ENCODE measurements around the gene CLSTN2. TPM values are rescaled to one million over a fixed set of nuclear protein-coding genes. Genes with fewer than 3 reads are reported as not detected.

The CLSTN2 gene
- total RNA-seq, 1 experiment from 2014 or later, result not detected

DNA sequence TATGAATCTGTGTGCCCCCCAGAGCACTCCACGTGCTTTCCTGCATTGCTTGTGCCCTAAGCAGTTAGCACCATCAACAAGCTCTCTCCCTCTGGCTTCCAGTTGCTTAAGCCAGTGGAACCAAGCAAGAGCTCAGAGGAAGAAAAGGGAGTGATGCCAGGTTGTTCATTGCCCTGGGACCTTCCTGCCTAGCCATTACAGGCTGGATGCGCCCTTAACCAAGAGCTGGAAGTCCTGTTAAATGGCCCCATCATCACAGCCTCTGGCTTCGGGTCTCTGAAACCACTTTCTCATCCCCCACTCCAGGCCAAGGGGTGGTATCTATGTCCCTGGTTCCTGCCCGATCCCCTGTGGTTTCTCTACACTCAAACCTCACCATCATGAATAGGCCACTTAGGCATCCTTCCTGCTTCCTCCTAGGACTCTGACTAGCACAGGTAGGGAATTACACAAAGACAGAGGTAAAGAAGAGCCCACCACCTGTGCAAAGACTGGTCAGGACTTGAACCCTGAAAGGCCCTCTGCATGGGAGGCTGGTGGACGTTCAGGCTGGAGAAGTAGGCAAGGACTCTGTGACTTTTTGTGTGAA lies 433.3 kb downstream of the CLSTN2 start:
- DNase-seq (no peak), ATAC-seq (no peak)
- intact Hi-C loops (cut with micrococcal nuclease), result no loop called here
- TF ChIP-seq, protein P1, sequence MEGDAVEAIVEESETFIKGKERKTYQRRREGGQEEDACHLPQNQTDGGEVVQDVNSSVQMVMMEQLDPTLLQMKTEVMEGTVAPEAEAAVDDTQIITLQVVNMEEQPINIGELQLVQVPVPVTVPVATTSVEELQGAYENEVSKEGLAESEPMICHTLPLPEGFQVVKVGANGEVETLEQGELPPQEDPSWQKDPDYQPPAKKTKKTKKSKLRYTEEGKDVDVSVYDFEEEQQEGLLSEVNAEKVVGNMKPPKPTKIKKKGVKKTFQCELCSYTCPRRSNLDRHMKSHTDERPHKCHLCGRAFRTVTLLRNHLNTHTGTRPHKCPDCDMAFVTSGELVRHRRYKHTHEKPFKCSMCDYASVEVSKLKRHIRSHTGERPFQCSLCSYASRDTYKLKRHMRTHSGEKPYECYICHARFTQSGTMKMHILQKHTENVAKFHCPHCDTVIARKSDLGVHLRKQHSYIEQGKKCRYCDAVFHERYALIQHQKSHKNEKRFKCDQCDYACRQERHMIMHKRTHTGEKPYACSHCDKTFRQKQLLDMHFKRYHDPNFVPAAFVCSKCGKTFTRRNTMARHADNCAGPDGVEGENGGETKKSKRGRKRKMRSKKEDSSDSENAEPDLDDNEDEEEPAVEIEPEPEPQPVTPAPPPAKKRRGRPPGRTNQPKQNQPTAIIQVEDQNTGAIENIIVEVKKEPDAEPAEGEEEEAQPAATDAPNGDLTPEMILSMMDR (conservative IDR thresholded peaks at IDR 0.05; ENCODE audit: low read depth, low read length), result no peak
- no peak for TF ChIP-seq EZH2phosphoT487 (IDR thresholded peaks at IDR 0.05; ENCODE audit: borderline replicate concordance, low read length)
- no peak for TF ChIP-seq EZH2 (IDR thresholded peaks at IDR 0.05; ENCODE audit: low read length, unreplicated experiment)
- no peak overlapping the region for H3K27ac ChIP-seq (ENCODE audit: low read length)
- no peak overlapping the region for H2AFZ ChIP-seq (ENCODE audit: low read length)
- ChIA-PET POLR2A (ENCODE audit: unreplicated experiment) (no interaction called here), CTCF (no interaction called here)
- H3K4me1 ChIP-seq (ENCODE audit: insufficient read depth, low read length), result no peaks in the 10 kb centered on the region
- H3K27me3 ChIP-seq (ENCODE audit: low read length), result no peaks in the 10 kb centered on the region
- no peaks in the 10 kb centered on the region for H3K9me3 ChIP-seq (ENCODE audit: low read length)
- no peaks in the 10 kb centered on the region for H4K20me1 ChIP-seq (ENCODE audit: low read length)
- no peaks in the 10 kb centered on the region for H3F3A ChIP-seq (ENCODE audit: low read length, unreplicated experiment)
- H3K36me3 ChIP-seq (ENCODE audit: low read depth, low read length), result no peaks in the 10 kb centered on the region
- no peak overlapping the region for H3K9ac ChIP-seq (ENCODE audit: low read length)
- H3K4me2 ChIP-seq (ENCODE audit: low read length), result no peak overlapping the region
- no TSS peak for BruUV-seq (replicated peaks)
- H3K4me3 ChIP-seq (ENCODE audit: low read length), result no peak overlapping the region
- H3K9me2 ChIP-seq (replicated peaks; ENCODE audit: low read length), result no peaks in the 10 kb centered on the region
- H3K79me2 ChIP-seq (ENCODE audit: low read length), result no peaks in the 10 kb centered on the region

- no peaks in the 10 kb centered on the region for H3K27me3 ChIP-seq (ENCODE audit: low read length)
- CTCF ChIA-PET, result no interaction called here
- H3F3A ChIP-seq (ENCODE audit: low read length, unreplicated experiment), result no peaks in the 10 kb centered on the region
- ATAC-seq, result no peak
- no peaks in the 10 kb centered on the region for H4K20me1 ChIP-seq (ENCODE audit: low read length)
- no peaks in the 10 kb centered on the region for H3K9me3 ChIP-seq (ENCODE audit: low read length)
- H3K4me2 ChIP-seq (ENCODE audit: low read length), result no peak overlapping the region
- H3K4me3 ChIP-seq (ENCODE audit: low read length), result no peak overlapping the region
- no peak overlapping the region for H3K9ac ChIP-seq (ENCODE audit: low read length)
- H3K36me3 ChIP-seq (ENCODE audit: low read depth, low read length), result no peaks in the 10 kb centered on the region
- H3K27ac ChIP-seq (ENCODE audit: low read length), result no peak overlapping the region
- no TSS peak for BruUV-seq (replicated peaks)
- intact Hi-C loops (cut with micrococcal nuclease), result no loop called here
- DNase-seq, result no peak
- H3K9me2 ChIP-seq (replicated peaks; ENCODE audit: low read length), result no peaks in the 10 kb centered on the region
- TF ChIP-seq, protein P1 (conservative IDR thresholded peaks at IDR 0.05; ENCODE audit: low read depth, low read length), result no peak
- TF ChIP-seq EZH2 (IDR thresholded peaks at IDR 0.05; ENCODE audit: low read length, unreplicated experiment), result no peak
- TF ChIP-seq EZH2phosphoT487 (IDR thresholded peaks at IDR 0.05; ENCODE audit: borderline replicate concordance, low read length), result no peak
- H2AFZ ChIP-seq (ENCODE audit: low read length), result no peak overlapping the region
- no peaks in the 10 kb centered on the region for H3K4me1 ChIP-seq (ENCODE audit: insufficient read depth, low read length)
- POLR2A ChIA-PET (ENCODE audit: unreplicated experiment), result no interaction called here
- H3K79me2 ChIP-seq (ENCODE audit: low read length), result no peaks in the 10 kb centered on the region
Observed at GRCh38 chr3:140370686-140371085, 435.7 kb downstream of the CLSTN2 start.

DNA sequence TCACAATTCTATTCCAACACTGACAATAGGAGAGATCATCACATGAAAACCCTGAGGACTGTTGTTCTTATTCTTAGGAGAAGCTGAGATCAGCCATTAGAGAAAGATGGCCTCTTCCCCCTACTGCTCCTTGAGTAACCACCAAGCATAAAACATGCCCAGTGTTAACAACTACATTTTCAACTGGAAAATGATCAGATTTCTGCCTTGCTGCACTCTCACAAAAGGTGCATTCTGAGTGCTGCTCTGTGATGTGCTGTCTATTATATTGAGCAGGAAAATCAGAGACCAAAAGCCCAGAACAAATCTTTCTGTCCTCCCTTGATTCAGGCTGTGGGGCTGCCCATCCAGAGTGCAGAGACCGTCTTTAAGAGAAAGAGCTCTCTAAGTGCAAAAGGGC lies 438.2 kb downstream of the CLSTN2 start:
- H3K79me2 ChIP-seq (ENCODE audit: low read length), result no peaks in the 10 kb centered on the region
- no peak overlapping the region for H3K9ac ChIP-seq (ENCODE audit: low read length)
- no peaks in the 10 kb centered on the region for H3K27me3 ChIP-seq (ENCODE audit: low read length)
- TF ChIP-seq EZH2phosphoT487 (IDR thresholded peaks at IDR 0.05; ENCODE audit: borderline replicate concordance, low read length) (no peak), EZH2 (IDR thresholded peaks at IDR 0.05; ENCODE audit: low read length, unreplicated experiment) (no peak)
- TF ChIP-seq, protein P1 (conservative IDR thresholded peaks at IDR 0.05; ENCODE audit: low read depth, low read length), result no peak
- ChIA-PET CTCF (no interaction called here), POLR2A (ENCODE audit: unreplicated experiment) (no interaction called here)
- H3K4me2 ChIP-seq (ENCODE audit: low read length), result no peak overlapping the region
- intact Hi-C loops (cut with micrococcal nuclease), result no loop called here
- no peaks in the 10 kb centered on the region for H4K20me1 ChIP-seq (ENCODE audit: low read length)
- ATAC-seq, result no peak
- no peak overlapping the region for H3K4me3 ChIP-seq (ENCODE audit: low read length)
- no peaks in the 10 kb centered on the region for H3F3A ChIP-seq (ENCODE audit: low read length, unreplicated experiment)
- H3K36me3 ChIP-seq (ENCODE audit: low read depth, low read length), result no peaks in the 10 kb centered on the region
- no peaks in the 10 kb centered on the region for H3K9me3 ChIP-seq (ENCODE audit: low read length)
- H2AFZ ChIP-seq (ENCODE audit: low read length), result no peak overlapping the region
- H3K4me1 ChIP-seq (ENCODE audit: insufficient read depth, low read length), result no peaks in the 10 kb centered on the region
- H3K9me2 ChIP-seq (replicated peaks; ENCODE audit: low read length), result no peaks in the 10 kb centered on the region
- DNase-seq, result no peak
- H3K27ac ChIP-seq (ENCODE audit: low read length), result no peak overlapping the region
- no TSS peak for BruUV-seq (replicated peaks)

All from PC-3 (cell line).